ENCODE measurements around the gene IL36B.

The IL36B gene

DNA sequence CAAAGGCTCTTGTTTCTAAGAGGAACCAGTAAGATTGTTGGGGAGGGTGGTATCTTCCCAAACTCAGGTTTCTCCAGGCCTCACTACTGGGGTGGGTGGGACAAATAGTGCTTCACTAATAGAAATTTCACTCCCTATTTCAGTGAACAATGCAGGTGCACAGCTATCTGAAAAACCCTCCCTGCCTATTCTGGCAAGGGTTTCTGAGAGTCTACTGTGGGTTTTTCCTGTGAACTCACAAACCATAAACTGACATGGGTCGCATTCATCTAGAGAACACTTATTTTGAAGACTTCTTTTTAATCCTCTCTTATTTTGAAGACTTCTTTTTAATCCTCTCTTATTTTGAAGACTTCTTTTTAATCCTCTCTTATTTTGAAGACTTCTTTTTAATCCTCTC is 43.0 kb downstream of the IL36B start:
- DNase-seq (ENCODE audit: low read depth) = no peak

DNA sequence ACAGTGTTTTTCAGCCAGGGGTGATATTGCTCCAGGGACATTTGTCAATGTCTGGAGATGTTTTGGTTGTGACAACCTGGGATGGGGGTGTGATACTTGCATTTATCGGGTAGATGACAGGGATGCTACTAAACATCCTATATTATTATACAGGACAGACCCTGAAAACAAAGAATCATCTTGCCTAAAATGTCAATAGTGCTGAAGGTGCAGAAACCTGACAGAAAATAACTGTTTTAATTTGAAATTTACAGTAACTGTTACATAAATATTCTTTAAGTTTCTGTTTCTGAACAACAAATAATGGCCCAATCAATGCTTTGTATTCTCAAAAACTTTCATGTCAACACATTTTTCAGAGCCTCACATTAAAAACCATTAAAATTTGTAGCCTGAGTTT is 45.4 kb downstream of the IL36B start:
- no peak for DNase-seq (ENCODE audit: low read depth)

DNA sequence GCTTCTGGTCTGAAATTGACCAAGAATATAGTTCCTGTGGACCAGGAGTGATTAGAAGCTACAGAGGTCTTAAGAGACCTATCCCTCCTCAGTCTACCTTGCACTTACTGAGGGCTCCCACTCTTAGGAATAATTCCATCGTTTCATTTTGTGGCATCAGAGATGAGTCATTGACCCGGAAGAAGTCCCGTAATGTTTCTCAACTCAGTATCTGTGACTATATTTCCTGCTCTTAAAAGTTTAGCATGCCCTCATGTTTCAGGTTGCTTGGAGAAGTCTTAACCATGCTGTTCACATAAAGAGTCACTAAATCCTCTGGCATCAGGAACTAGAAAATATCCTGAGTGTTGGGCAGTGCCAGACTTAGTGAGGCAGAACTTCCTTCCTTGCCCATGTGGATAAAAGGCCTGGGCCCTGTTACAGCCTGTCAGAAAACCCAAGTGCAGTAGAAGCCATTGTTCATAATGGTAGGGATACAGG is 47.6 kb downstream of the IL36B start, which contains the start of gene IL36A:
IL36A (plus strand) TSS at position 430 of the 480 bp plus-strand sequence. CDS start 413 bp downstream, outside the sequence.
- DNase-seq (ENCODE audit: low read depth) = no peak

DNA sequence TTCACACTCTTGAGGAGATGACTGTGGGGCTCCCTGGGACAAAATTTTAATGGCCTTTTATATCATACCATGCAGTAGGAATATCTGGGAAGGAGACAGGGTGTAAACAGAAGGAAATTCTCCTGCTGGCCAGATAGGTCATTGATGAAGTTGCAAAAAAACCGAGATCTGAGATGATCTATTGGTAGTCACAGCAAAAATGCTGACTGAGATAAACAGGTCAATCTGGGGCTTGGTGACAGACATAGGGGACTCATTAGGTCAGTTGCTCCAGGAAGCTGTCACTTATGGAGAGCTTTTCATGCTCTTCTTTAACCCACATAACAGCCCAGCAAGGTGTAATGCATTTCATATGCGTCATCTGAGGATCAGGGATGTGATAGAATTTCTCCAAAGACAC is 50.0 kb downstream of the IL36B start:
- no peak for DNase-seq (ENCODE audit: low read depth)

DNA sequence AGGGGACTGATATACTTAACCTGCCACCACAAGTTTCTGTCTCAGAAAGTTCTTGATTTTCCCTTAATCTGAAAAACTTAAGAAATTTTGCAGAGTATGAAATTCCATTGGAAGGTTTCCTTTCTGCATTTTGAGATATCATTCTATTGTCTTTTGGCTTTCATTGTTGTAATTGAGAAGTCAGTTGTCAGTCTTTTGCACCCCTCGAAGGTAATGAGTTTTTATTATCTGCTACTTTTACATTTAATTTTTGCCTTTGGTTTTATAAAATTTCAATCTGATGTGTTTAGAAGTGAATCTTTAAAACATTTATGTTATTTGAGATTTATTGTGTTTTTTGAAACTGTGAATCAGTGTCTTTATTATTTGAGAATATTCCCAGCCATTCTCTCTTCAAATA is 52.2 kb downstream of the IL36B start:
- DNase-seq (ENCODE audit: low read depth) = no peak

DNA sequence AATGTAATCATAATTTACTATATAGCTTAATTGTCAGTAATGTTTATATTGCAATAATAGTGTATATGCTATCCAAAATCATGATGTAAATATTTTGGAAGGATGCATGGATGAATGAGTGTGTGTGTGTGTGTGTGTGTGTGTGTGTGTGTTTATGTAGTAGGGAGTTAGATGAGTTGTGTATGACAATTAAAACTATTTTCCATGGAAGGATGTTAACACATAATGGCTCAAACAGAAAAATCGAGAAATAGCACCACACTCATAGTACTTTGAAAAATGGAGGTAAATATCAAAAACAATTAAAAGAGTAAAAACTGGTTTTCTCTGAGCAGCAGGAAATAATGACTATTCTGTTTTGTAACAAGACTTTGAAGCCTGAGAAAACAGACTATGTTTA is 55.5 kb downstream of the IL36B start:
- DNase-seq (ENCODE audit: low read depth) = no peak

DNA sequence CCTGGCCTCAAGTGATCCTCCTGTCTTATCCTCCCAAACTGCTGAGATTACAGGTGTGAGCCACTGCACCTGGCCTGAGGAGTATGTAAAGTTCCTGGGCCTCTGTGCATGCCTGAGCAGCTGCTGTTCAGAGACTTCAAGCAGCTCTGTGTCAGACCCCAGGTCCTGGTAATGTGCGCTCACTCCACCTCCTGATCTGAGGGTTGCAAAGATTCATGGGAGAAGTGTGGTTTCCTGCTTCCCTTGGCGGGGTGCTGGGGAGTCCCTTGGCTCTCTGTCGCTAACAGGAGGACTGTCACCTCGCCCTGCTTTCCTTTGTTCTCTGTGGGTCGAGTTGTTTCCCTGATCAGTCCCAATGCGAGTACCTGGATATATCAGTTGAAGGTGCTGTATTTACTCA is 56.0 kb downstream of the IL36B start:
- no peak for DNase-seq (ENCODE audit: low read depth)

DNA sequence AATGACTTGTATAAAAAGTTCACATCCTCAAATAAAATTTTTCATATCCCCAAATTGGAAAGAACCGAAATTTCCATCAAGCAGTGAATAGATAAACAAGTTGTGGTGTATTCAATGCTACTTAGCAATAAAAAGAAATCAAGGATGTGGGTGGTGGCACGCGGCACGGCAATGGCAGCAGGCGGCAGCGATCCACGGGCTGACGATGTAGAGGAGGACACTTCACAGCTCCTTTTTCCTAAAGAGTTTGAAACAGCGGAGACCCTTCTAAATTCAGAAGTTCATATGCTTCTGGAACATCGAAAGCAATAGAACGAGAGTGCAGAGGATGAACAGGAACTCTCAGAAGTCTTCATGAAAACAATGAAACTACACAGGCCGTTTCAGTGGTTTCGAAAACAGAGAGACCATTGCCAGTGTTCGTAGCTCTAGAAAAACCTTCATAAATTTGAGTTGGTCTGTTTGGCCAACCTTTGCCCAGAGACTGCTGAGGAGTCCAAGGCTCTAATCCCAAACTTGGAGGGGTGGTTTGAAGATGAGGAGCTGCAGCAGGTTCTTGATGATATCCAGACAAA is 57.2 kb downstream of the IL36B start:
- no peak for DNase-seq (ENCODE audit: low read depth)

DNA sequence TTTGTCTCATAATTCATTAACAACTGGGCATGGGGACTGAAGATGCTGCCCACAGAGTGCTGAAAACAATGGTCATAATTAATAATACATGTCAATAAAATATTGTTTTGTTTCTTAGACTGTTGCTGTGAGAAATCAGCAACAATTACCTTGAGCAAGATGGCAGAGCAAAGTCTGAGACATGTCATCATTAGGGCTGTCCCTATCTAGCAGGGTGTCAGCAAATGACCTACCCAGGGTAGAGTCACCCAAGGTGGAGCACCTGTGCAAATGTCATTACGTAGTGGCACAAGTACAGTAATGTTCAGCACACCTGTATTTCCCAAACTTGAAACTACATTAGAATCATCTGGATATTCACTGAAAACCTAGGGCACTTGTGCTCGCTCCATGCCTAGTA is 58.0 kb downstream of the IL36B start:
- no peak for DNase-seq (ENCODE audit: low read depth)

DNA sequence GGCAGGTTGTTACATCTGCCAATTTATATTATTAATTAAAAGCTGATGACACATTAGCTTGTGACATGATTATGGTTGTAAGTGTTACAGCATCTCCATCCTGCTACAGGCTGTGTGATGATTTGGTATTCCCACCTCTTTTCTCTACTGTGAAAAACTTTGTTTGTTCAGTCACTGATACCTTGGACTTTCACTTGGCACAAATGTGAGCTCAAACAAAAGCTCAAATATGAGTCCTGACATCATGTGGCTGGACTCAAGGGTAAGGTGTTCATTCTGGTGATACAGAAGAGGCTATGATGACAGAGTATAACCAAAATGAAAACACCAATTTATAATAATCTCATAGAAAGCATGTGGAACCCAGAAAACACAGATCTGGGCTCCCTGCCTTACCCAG is 58.8 kb downstream of the IL36B start:
- no peak for DNase-seq (ENCODE audit: low read depth)

DNA sequence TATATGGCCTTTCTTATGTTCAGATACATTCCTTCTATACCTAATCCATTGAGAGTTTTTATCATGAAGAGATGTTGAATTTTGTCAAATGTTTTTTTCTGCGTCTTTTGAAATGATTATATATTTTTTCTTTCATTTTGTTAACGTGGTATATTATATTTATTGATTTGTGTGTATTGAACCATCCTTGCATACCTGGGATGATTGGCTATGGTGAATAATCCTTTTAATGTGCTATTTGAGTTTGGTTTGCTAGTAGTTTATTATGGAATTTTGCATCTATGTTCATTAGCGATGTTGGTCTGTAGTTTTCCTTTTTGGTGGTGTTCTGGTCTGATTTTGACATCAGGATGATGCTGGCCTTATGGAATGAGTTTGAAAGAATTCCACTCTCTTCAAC is 63.1 kb downstream of the IL36B start:
- no peak for DNase-seq (ENCODE audit: low read depth)

DNA sequence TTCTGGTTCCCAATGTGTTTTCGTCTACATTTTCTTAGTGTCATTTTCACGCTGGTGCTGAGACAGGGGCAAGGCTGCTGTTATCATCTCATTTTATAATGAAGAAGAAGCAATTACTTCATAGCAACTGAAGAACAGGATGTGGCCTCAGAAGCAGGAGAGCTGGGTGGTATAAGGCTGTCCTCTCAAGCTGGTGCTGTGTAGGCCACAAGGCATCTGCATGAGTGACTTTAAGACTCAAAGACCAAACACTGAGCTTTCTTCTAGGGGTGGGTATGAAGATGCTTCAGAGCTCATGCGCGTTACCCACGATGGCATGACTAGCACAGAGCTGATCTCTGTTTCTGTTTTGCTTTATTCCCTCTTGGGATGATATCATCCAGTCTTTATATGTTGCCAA is 67.6 kb downstream of the IL36B start:
- no peak for DNase-seq (ENCODE audit: low read depth)

DNA sequence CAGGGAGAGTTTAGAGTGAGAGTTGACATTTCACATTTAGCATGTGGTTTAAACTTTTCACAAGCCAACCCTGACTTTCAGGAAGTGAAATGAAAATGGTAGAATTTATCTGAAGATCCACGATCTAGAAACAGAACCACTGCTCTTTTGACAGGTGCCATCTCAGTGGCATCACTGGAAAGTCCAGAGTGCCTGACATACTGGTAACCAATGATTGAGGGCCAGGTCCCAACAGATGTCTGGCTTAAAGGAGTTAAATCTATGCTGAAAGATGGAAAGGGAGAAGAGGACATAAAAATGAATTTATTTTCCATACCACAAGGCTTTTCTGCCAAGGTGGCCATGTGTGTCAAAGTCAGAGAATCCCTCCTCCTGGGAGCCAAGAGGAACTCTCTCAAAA is 72.1 kb downstream of the IL36B start:
- no peak for DNase-seq (ENCODE audit: low read depth)

DNA sequence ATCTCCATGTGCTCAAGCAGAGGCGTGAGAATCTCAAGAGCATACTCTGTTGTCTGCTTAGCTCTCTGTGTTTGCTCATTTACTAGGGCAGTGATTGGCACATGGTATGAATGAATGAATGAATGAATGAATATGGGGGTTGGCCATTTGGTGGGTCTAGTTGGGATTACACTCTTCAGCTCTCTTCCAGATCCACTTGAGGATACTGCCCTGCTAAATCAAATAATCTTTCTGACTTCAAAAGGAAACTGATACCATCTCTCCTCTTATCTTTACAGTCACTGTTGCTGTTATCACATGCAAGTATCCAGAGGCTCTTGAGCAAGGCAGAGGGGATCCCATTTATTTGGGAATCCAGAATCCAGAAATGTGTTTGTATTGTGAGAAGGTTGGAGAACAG is 72.9 kb downstream of the IL36B start:
- DNase-seq (ENCODE audit: low read depth) = no peak

DNA sequence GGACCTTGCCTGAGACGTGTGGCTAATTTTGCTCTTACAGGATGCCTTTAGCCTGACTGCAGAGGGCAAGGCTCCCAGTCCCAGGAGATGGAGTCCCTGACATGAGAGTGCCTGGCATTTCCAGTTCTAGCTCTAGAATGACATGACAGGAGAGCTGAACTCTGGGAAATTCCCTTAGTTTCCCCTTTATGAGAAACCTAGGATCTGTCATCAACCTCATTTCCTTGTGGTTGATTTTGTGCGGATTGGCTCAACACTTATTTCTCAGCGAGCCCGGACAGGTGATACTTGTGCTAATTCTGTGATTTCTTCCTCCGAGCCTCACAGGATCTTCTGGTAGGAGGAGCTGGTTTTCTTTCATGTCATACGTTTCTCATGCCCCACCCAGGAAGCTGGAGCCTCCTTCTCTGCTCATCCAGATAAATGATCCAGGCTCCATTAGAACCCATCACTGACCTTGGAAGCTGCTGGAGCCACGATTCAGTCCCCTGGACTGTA is 75.1 kb downstream of the IL36B start, which contains the start of gene IL36G:
IL36G (plus strand) TSS at position 448 of the 498 bp plus-strand sequence. CDS start 633 bp downstream, outside the sequence.
- no peak for DNase-seq (ENCODE audit: low read depth)

All from stimulated activated CD8-positive, alpha-beta memory T cell treated with anti-CD3 and anti-CD28 coated beads, Interleukin-15, amount 100 ng/mL, for 24 hours (primary cell).